Keratinocyte (primary cell): ENCODE results near the gene CCDC102A. TPM values are rescaled to one million over a fixed set of nuclear protein-coding genes. Genes with fewer than 3 reads are reported as not detected.

Experiments
- DNase-seq: peaks from one replicate; pipeline ENCODE4 v3.0.0-alpha.2; 2011; ENCODE audit warnings: low read depth, missing footprints, low spot score
- FAIRE-seq: peaks from 2 replicates; lab custom pipeline; 2011; peaks lifted over from hg19 to GRCh38; lab: Jason Lieb, UNC
- H2AFZ ChIP-seq: 2 replicates; pipeline ENCODE4 v1.6.0; 2012; ENCODE audit warnings: low read length, control low read depth, inconsistent platforms; ENCODE audit not compliant: control insufficient read depth
- H3K27ac ChIP-seq: 2 replicates; pipeline ENCODE4 v1.5.1; 2011; ENCODE audit warnings: low read length; ENCODE audit not compliant: control insufficient read depth, insufficient read depth
- H3K27me3 ChIP-seq: 3 replicates; pipeline ENCODE4 v1.6.0; 2011; ENCODE audit warnings: low read length; ENCODE audit not compliant: control insufficient read depth, insufficient read depth; ENCODE audit errors: extremely low read depth
- H3K36me3 ChIP-seq, 2 experiments: 2 replicates in 1 of 2; 3 replicates in 1 of 2; pipeline ENCODE4 v1.5.1; 2011; ENCODE audit warnings: low read length in 2 of 2, mild to moderate bottlenecking in 1 of 2; ENCODE audit not compliant: control insufficient read depth in 2 of 2, insufficient read depth in 2 of 2; ENCODE audit errors: extremely low read depth in 1 of 2
- H3K4me1 ChIP-seq: 3 replicates; pipeline ENCODE4 v1.5.1; 2011; ENCODE audit warnings: low read length; ENCODE audit not compliant: control insufficient read depth, insufficient read depth; ENCODE audit errors: extremely low read depth
- H3K4me2 ChIP-seq: 3 replicates; pipeline ENCODE4 v1.6.0; 2011; ENCODE audit warnings: low read depth, low read length; ENCODE audit not compliant: control insufficient read depth, insufficient read depth; ENCODE audit errors: extremely low read depth
- H3K4me3 ChIP-seq, 3 experiments: fragments of 200-600 bp in 1 of 3; sonication (generic) in 1 of 3; 2 replicates in 2 of 3; 3 replicates in 1 of 3; pipeline ENCODE4 v1.5.1; 2011 to 2016; ENCODE audit warnings: low read length in 3 of 3, mild to moderate bottlenecking in 3 of 3, control low read depth in 2 of 3, inconsistent platforms in 1 of 3, low read depth in 1 of 3, mixed read lengths in 1 of 3, mixed run types in 1 of 3, moderate library complexity in 1 of 3; ENCODE audit not compliant: control insufficient read depth in 2 of 3, insufficient read depth in 2 of 3; ENCODE audit errors: extremely low read depth in 1 of 3
- H3K79me2 ChIP-seq: 2 replicates; pipeline ENCODE4 v1.6.0; 2012; ENCODE audit warnings: low read length; ENCODE audit not compliant: control insufficient read depth, insufficient read depth
- H3K9ac ChIP-seq: 3 replicates; pipeline ENCODE4 v1.6.0; 2011; ENCODE audit warnings: low read length; ENCODE audit not compliant: control insufficient read depth, insufficient read depth; ENCODE audit errors: extremely low read depth
- H3K9me1 ChIP-seq: 3 replicates; pipeline ENCODE4 v1.6.0; 2011; ENCODE audit warnings: low read length; ENCODE audit not compliant: control insufficient read depth, insufficient read depth; ENCODE audit errors: extremely low read depth
- H3K9me3 ChIP-seq: 2 replicates; pipeline ENCODE4 v1.5.1; 2012; ENCODE audit warnings: low read depth, low read length; ENCODE audit not compliant: control insufficient read depth
- H4K20me1 ChIP-seq: 3 replicates; pipeline ENCODE4 v1.6.0; 2011; ENCODE audit warnings: low read length; ENCODE audit not compliant: control insufficient read depth, insufficient read depth; ENCODE audit errors: extremely low read depth
- EZH2 ChIP-seq: IDR thresholded peaks from one replicate; pipeline ENCODE4 v1.6.1; 2012; ENCODE audit warnings: inconsistent platforms, mild to moderate bottlenecking, low read length, moderate library complexity
- dilution Hi-C: fragments of 300-500 bp; cut with MboI; formaldehyde crosslinking; loops from one replicate; pipeline ENCODE4 v1.7.0; 2020; ENCODE audit warnings: low sequenced_read_pairs; ENCODE audit not compliant: extremely low pct_ligation_motif_present
- polyA plus RNA-seq, 5 experiments: library from polyadenylated mRNA; depleted of rRNA in 3 of 5; stranded (reverse) in 3 of 5; stranded (forward) in 1 of 5; unstranded in 1 of 5; fragments of >200 nt; gene quantifications; 1 replicate in 1 of 5; 2 replicates in 3 of 5; 3 replicates in 1 of 5; pipeline versions ENCODE4 v1.2.1 to v1.2.3, GENCODE V29; 2011 to 2012; ENCODE audit warnings: missing spikeins in 2 of 5, low read depth in 1 of 5, low replicate concordance in 1 of 5
- TF ChIP-seq, protein P1 (sequence below), 3 experiments: IDR thresholded peaks in 1 of 3; conservative IDR thresholded peaks in 1 of 3; optimal IDR thresholded peaks in 1 of 3; 2 replicates in 2 of 3; 3 replicates in 1 of 3; pipeline versions ENCODE3 to v1.5.1; 2011; ENCODE audit warnings: low read length in 3 of 3, mild to moderate bottlenecking in 3 of 3, moderate library complexity in 2 of 3, control low read depth in 1 of 3, inconsistent platforms in 1 of 3; ENCODE audit not compliant: insufficient read depth in 2 of 3; ENCODE audit errors: extremely low read depth in 1 of 3

CCDC102A gene
- polyA plus RNA-seq, 1 donor (not counting 4 experiments of a cell fraction or from before 2014, with no cell fraction given): 2.2 TPM

DNA sequence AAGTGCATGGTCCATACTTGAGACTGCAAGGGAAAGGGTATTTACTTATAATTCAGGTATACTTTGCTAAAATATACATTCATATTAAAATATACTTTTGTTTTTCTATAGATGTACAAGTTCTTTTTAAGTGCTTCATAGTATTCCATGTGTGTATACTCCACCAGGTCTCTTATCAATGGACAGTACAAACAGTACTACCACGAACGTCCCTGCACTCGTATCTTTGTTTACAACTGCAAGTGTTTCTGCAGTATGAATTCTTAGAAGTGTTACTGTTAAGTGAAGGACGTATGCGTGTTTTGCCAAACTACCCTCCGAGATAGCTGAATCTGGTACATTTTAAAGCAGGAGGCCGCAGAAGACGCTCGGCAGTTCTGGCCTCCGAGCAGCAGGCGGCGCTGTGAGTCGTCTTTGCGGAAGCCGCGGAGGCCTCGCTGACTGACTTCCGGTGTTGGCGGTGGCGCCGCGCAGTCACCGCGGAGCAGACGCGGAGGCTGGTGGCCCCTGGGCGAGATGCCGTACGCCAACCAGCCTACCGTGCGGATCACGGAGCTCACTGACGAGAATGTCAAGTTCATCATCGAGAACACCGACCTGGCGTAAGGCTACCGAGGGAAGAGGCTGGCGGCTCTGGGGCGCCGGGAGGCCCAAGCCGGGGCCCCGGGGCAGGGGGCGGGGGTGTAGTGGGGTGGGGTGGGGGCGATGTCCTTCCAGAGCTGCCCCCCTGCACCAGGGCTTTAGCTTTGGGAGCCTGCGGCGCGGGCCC is 74.0 kb downstream of the CCDC102A start, which contains the start of gene POLR2C:
Gene POLR2C (plus strand): TSS at position 471 of the 769 bp plus-strand sequence. CDS start 46 bp downstream, at position 517.
- Histone ChIP-seq H3K27ac (peak within 1 kb of the TSS; percentile 44), H3K9ac (peak within 1 kb of the TSS; percentile 83), H3K36me3 (peaks cover 31 to 37% of the 10 kb centered on the region in 2 experiments), H4K20me1 (no peaks in the 10 kb centered on the region), H3K27me3 (no peaks in the 10 kb centered on the region), H3K9me3 (no peaks in the 10 kb centered on the region), H3K4me2 (peak within 1 kb of the TSS; percentile 97), H3K79me2 (peaks cover 25% of the 10 kb centered on the region), H3K4me3 (peak within 1 kb of the TSS; percentile 75 to 93 (median 80)), H3K4me1 (peaks cover 5% of the 10 kb centered on the region), H3K9me1 (no peaks in the 10 kb centered on the region), H2AFZ (peak within 1 kb of the TSS; percentile 80)
- no peak for DNase-seq
- FAIRE-seq: peak; percentile 55
- dilution Hi-C loops: no loop called here
- TF ChIP-seq, protein P1, sequence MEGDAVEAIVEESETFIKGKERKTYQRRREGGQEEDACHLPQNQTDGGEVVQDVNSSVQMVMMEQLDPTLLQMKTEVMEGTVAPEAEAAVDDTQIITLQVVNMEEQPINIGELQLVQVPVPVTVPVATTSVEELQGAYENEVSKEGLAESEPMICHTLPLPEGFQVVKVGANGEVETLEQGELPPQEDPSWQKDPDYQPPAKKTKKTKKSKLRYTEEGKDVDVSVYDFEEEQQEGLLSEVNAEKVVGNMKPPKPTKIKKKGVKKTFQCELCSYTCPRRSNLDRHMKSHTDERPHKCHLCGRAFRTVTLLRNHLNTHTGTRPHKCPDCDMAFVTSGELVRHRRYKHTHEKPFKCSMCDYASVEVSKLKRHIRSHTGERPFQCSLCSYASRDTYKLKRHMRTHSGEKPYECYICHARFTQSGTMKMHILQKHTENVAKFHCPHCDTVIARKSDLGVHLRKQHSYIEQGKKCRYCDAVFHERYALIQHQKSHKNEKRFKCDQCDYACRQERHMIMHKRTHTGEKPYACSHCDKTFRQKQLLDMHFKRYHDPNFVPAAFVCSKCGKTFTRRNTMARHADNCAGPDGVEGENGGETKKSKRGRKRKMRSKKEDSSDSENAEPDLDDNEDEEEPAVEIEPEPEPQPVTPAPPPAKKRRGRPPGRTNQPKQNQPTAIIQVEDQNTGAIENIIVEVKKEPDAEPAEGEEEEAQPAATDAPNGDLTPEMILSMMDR (optimal IDR thresholded peaks at IDR 0.05 in 1 of 3, IDR thresholded peaks at IDR 0.05 in 1 of 3, conservative IDR thresholded peaks at IDR 0.05 in 1 of 3; ENCODE audit: extremely low read depth in 1 of 3, insufficient read depth in 2 of 3, low read length in 3 of 3): peak; percentile 82 to 99 (median 91)
- TF ChIP-seq EZH2: no peak

Other genes with a start within 250 kb of the CCDC102A start
- not detected in 3 replicates for gene CCL22, start 177.8 kb downstream of the CCDC102A start, polyA plus RNA-seq
- gene CX3CL1, start 164.1 kb downstream of the CCDC102A start, polyA plus RNA-seq: 0.45 to 0.71 TPM (median 0.47 TPM) in 3 replicates
- not detected in 3 replicates for gene CCL17, start 131.8 kb downstream of the CCDC102A start, polyA plus RNA-seq
- 75.4 to 84.2 TPM (median 76.3 TPM) in 3 replicates for gene CIAPIN1, start 89.2 kb downstream of the CCDC102A start, polyA plus RNA-seq
- gene COQ9, start 89.1 kb downstream of the CCDC102A start, polyA plus RNA-seq: 62.8 to 81.2 TPM (median 63.2 TPM) in 3 replicates
- gene POLR2C, start 73.9 kb downstream of the CCDC102A start, polyA plus RNA-seq: 74.6 to 92.5 TPM (median 82.4 TPM) in 3 replicates
- gene DOK4, start 50.1 kb downstream of the CCDC102A start, polyA plus RNA-seq: 17.3 to 33.4 TPM (median 17.6 TPM) in 3 replicates
- gene ADGRG5, start 6.1 kb upstream of the CCDC102A start, polyA plus RNA-seq: 0.03 TPM in 1 of 3 replicates, not detected in the others
- gene ADGRG1, start 92.1 kb upstream of the CCDC102A start, polyA plus RNA-seq: 28.4 to 94.9 TPM (median 38.4 TPM) in 3 replicates
- not detected in 3 replicates for gene ADGRG3, start 131.7 kb upstream of the CCDC102A start, polyA plus RNA-seq
- not detected in 3 replicates for gene DRC7, start 158.2 kb upstream of the CCDC102A start, polyA plus RNA-seq
- 18.9 to 21.8 TPM (median 20.6 TPM) in 3 replicates for gene KATNB1, start 199.2 kb upstream of the CCDC102A start, polyA plus RNA-seq